Lower leg skin (tissue), 3 donors: Measurements from ENCODE around the gene SRCAP.

ENCODE experiments used
- CTCF ChIP-seq, 3 donors: fragments of 450-650 bp; IDR thresholded peaks; one replicate each; pipeline ENCODE4 v1.5.1; 2016; ENCODE audit warnings: antibody characterized with exemption in 3 of 3, mild to moderate bottlenecking in 3 of 3, moderate library complexity in 2 of 3
- POLR2A ChIP-seq, 2 donors: fragments of 450-650 bp; IDR thresholded peaks; one replicate each; pipeline ENCODE4 v1.6.1; 2016 to 2017; ENCODE audit warnings: antibody characterized with exemption in 2 of 2, mild to moderate bottlenecking in 1 of 2, moderate library complexity in 1 of 2

GRCh38 chr16:30782486-30783279 lies 83.7 kb downstream of the SRCAP start:
- TF ChIP-seq CTCF (IDR thresholded peaks at IDR 0.05) (no peak), POLR2A (IDR thresholded peaks at IDR 0.05) (no peak)
